GM12865 (cell line): ENCODE results near the gene FLT3LG.
A peak's percentile ranks its signal among the peaks of the same experiment; 100 is the strongest.
"Not testable (repeated sequence)": the region's sequence is repeated elsewhere in the genome, so short reads cannot be mapped to it uniquely, and the experiment has no call there.

ENCODE experiments used
- DNase-seq: peaks from one replicate; pipeline ENCODE4 v3.0.0; 2010; ENCODE audit warnings: low read depth
- H3K4me3 ChIP-seq: 2 replicates; pipeline ENCODE4 v1.5.1; 2011; ENCODE audit warnings: mild to moderate bottlenecking, low read depth, low read length, control low read depth
- TF ChIP-seq, protein P1 (sequence below): IDR thresholded peaks from 2 replicates; pipeline ENCODE4 v1.5.1; 2011; ENCODE audit warnings: low read length, control low read depth, low read depth, inconsistent platforms; ENCODE audit not compliant: insufficient read depth; ENCODE audit errors: missing control alignments

The FLT3LG gene

DNA sequence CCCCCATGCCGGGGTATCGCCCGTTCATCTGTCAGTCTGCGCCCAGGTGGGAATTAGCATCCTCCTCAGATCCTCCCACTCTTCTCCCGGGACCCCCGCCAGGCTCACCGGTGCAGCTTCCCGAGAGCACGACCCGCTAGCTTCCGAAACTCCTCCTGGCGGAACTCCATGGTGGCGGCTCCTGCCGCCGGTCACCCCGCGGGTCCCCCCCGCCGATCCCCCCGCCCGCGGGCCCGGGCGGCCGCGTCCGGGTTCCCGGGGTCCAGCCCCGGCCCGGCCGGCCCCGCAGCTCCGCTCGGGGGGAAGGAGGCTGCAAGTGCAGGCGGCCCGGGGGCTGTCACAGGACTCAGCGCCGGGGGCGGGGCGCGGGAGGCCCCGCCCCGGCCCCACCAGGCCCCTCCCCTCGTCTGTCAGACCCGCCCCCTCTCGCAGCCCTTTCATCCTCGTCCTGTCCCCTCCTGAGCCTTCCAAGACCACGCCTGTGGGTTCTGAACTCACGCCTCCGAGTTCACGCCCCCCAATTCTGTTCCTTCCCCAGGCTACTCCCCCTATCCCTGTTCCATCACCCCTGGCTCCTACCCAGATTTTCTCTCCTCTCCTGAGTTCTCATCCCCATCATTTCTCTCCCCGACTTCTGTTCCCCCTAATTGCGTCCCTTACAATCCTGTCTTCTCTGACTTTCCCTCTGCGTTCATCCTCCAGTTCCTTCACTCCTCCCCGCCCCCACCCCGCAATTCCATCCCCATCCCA is 32.6 kb upstream of the FLT3LG start, which contains the start of gene SLC17A7:
SLC17A7 (minus strand) TSS at position 318 of the 750 bp plus-strand sequence; CDS start at position 170, 148 bp downstream.
- TF ChIP-seq, protein P1, sequence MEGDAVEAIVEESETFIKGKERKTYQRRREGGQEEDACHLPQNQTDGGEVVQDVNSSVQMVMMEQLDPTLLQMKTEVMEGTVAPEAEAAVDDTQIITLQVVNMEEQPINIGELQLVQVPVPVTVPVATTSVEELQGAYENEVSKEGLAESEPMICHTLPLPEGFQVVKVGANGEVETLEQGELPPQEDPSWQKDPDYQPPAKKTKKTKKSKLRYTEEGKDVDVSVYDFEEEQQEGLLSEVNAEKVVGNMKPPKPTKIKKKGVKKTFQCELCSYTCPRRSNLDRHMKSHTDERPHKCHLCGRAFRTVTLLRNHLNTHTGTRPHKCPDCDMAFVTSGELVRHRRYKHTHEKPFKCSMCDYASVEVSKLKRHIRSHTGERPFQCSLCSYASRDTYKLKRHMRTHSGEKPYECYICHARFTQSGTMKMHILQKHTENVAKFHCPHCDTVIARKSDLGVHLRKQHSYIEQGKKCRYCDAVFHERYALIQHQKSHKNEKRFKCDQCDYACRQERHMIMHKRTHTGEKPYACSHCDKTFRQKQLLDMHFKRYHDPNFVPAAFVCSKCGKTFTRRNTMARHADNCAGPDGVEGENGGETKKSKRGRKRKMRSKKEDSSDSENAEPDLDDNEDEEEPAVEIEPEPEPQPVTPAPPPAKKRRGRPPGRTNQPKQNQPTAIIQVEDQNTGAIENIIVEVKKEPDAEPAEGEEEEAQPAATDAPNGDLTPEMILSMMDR, result no peak
- DNase-seq, result peak; percentile 34
- H3K4me3 ChIP-seq, result no peak within 1 kb of the TSS; the same call in 1 of the 2 replicates

DNA sequence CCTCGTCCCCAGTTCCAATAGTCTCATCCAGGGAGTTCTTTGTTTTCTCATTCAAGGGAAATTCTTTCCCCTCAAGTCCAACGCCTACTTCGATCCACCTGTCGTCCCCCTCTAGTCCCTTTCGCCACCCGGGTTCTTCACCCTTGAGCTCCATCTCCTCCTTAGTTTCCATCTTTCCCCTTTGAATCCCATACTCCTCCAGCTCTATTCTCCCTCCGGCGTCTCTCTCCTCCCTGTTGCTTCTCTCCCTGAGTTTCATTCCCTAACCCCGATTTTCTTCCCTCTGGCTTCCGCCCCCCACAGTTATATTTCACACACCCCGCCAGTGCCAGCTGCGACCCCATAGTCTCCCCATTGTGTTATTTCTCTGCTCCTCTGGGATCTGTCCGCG is 32.1 kb upstream of the FLT3LG start:
- TF ChIP-seq, protein P1, result no peak
- DNase-seq, result no peak
- H3K4me3 ChIP-seq, result no peak overlapping the region

DNA sequence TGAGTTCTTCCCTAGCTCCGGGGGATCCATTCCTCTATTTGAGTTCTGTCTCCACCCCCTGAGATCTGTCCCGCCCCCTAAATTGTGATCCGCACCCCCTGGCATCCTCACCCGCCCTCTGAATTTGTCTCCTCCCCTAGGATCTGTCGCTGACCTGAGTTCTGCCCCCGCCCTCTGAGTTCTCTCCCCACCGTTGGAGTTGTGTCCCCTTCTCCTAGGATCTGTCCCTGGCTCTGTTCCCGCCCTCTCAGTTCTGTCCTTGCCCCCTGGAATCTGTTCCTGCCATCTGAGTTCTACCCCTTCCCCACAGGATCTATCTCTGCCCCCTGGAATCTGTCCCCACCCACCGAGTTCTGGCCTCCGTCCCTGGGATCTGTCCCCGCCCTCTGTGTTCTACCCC is 31.7 kb upstream of the FLT3LG start:
- H3K4me3 ChIP-seq, result peak overlapping the region; percentile 57
- no peak for DNase-seq
- TF ChIP-seq, protein P1, result no peak

DNA sequence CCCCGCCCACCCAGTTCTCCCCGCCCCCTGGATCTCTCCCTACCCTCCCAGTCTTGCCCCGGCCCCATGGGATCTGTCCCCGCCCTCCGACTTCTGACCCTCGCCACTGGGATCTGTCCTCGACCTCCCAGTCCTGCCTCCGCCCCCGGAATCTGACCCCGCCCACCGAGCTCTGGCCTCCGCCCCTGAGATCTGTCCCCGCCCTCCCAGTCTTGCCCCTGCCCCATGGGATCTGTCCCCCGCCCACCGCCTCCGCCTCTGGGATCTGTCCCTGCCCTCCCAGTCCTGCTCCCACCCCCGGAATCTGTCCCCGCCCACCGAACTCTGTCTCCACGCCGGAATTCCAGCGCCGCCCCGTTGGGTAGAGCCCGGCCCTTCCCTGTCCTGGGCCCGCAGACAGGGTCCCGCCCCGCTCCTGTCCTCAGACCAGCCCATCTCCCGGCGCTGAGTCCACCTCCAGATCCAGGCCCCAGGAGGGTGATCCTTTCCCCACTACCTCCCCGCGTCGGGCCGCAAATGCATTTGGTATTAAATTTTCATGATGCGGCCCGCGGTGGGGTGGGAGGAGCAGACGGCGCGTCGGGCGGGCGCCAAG is 31.1 kb upstream of the FLT3LG start:
- TF ChIP-seq, protein P1, result no peak
- peak; percentile 75 for DNase-seq
- peak overlapping the region; percentile 57 for H3K4me3 ChIP-seq

DNA sequence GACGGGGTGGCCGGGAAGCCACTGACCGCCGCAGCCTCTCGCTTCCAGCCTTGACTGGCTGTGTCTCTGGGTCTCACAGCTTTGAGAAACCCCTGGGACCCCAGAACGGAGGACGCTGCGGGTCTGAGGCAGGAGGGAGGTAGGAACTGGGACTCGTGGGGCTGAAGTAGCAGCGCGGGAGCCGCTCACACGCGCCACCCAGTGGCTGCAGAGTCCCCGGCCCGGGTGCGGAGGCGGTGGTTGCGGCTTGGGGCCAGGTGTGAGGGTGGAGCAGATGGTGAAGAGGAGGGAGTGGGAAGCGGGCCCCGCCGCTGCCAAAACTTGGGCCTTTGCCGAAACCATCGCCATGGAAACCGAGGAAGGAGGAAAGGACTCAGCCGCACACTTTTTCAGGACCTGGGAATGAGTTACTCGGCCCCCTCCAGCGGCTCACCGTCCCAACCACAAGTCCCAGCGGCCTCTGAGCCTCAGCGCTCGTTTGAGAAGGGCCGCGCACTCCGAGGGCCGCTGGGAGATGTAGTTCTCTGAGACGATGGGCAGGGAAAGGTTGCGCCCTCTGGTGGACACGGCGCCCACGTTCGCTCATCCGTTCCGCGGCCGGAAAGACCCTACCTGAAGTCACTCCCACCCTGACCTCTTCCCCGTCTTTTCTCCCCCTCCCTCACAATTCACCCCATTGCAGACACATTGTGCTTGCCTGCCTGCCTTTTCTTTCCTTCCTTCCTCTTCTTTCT is 30.5 kb upstream of the FLT3LG start:
- DNase-seq, result peak; percentile 97
- TF ChIP-seq, protein P1, result peak; percentile 96
- peak overlapping the region; percentile 57 for H3K4me3 ChIP-seq

DNA sequence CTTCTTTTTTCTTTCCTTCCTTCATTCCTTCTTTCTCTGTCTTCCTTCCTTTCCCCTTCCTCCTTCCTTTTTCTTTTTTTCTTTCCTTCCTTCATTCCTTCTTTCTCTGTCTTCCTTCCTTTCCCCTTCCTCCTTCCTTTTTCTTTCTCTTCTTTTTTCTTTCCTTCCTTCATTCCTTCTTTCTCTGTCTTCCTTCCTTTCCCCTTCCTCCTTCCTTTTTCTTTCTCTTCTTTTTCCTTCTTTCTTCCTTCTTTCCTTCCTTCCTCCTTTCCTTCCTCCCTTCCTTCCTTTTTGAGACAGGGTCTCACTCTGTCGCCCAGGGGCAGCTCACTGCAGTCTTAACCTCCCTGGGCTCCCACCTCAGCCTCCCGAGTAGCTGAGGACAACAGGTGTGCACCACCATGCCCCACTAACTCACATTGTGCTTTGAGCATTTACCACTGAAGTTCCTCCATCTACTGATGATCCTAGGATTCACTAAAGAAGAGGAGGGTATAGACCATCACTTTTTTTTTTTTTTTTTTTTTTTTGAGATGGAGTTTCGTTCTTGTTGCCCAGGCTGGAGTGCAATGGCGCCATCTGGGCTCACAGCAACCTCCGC is 29.8 kb upstream of the FLT3LG start:
- H3K4me3 ChIP-seq, DNase-seq: not testable (repeated sequence)

DNA sequence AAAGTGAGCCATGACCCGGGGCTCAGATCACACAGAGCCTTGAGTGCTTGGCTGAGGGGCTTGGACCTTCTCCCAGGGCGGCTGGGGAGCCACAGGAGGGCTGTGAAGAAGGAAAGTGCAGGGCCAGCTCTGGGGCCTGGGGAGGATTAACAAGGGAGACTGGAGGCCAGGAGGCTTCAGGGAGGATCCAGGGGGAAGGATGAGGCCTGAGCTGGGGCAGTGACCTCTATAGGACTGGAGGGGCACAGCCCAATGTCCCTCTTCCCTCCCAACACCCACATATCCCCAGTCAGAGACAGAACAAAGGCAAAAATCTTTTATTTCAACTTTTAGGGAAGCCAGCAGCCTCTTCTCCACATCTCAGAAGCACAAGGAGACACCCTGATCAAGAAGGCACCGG is 28.0 kb upstream of the FLT3LG start:
- no peak overlapping the region for H3K4me3 ChIP-seq
- TF ChIP-seq, protein P1, result no peak
- DNase-seq, result no peak
